ENCODE measurements around the gene COPRS.
"Not testable (repeated sequence)": the region's sequence is repeated elsewhere in the genome, so short reads cannot be mapped to it uniquely, and the experiment has no call there.

COPRS gene

DNA sequence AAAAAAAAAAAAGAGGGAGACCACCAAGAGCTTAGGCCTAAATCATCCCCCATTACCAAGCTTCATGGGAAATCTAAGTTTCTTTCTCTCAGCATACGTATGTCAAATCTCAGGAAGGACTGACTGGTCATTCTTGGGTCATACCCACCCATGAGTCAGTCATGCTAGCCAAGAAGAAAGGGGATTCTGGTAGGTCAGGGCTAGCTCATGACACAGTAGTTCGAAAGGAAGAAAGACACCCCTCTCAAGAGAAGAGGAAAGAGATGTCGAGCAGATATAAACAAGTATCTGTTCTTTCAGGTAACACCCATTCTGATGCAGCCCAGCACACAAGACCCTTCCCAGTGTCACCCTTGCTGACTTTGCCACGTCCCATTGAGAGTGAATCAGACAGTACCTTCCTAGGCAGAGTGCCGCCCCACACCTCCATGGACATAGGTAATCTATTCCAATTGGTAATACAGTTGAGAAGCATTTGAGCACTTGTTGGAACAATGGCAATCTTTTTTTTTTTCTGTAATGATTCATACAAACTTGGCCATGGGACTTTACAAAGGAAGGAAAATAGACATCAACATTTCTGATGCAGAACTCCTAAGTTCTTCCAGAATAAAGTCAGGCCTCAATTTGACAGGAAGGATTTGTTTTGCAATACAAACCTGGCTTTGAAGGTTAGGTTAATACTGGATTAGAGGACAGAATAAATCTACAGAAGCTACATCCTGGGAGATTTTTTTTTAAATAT lies 38.2 kb downstream of the COPRS start:
- H3K4me1 ChIP-seq (ENCODE audit: control insufficient read depth, low read length), result no peaks in the 10 kb centered on the region
- TF ChIP-seq, protein P1, sequence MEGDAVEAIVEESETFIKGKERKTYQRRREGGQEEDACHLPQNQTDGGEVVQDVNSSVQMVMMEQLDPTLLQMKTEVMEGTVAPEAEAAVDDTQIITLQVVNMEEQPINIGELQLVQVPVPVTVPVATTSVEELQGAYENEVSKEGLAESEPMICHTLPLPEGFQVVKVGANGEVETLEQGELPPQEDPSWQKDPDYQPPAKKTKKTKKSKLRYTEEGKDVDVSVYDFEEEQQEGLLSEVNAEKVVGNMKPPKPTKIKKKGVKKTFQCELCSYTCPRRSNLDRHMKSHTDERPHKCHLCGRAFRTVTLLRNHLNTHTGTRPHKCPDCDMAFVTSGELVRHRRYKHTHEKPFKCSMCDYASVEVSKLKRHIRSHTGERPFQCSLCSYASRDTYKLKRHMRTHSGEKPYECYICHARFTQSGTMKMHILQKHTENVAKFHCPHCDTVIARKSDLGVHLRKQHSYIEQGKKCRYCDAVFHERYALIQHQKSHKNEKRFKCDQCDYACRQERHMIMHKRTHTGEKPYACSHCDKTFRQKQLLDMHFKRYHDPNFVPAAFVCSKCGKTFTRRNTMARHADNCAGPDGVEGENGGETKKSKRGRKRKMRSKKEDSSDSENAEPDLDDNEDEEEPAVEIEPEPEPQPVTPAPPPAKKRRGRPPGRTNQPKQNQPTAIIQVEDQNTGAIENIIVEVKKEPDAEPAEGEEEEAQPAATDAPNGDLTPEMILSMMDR (IDR thresholded peaks at IDR 0.05; ENCODE audit: low read depth, low read length, poor library complexity, severe bottlenecking), result no peak
- no peak for TF ChIP-seq EZH2phosphoT487 (IDR thresholded peaks at IDR 0.05; ENCODE audit: borderline replicate concordance, low read length)
- H3K36me3 ChIP-seq (ENCODE audit: control insufficient read depth, low read length), result no peaks in the 10 kb centered on the region
- H3F3A ChIP-seq (ENCODE audit: control insufficient read depth, insufficient read depth), result no peaks in the 10 kb centered on the region
- no peak overlapping the region for H3K4me2 ChIP-seq (ENCODE audit: low read length)
- no peaks in the 10 kb centered on the region for H3K9me2 ChIP-seq (replicated peaks; ENCODE audit: control insufficient read depth, low read length)
- no peak overlapping the region for H3K27ac ChIP-seq (ENCODE audit: low read depth, low read length)
- H4K20me1 ChIP-seq (ENCODE audit: control insufficient read depth, insufficient read depth, low read depth, low read length), result no peaks in the 10 kb centered on the region
- H3K9me3 ChIP-seq (ENCODE audit: control insufficient read depth, insufficient read depth, low read length), result no peaks in the 10 kb centered on the region
- peaks cover 3% of the 10 kb centered on the region; the same call in 1 of the 2 replicates for H3K27me3 ChIP-seq (ENCODE audit: control insufficient read depth, low read length)
- H3K79me2 ChIP-seq (ENCODE audit: control insufficient read depth, low read length), result no peaks in the 10 kb centered on the region
- no peak overlapping the region for H3K4me3 ChIP-seq (ENCODE audit: low read length)

GRCh38 chr17:31819578-31819977 lies 39.5 kb downstream of the COPRS start:
- Histone ChIP-seq H3K9me2 (replicated peaks; ENCODE audit: control insufficient read depth, low read length) (no peaks in the 10 kb centered on the region), H3K9me3 (ENCODE audit: control insufficient read depth, insufficient read depth, low read length) (no peaks in the 10 kb centered on the region), H3K27me3 (ENCODE audit: control insufficient read depth, low read length) (peaks cover 3% of the 10 kb centered on the region; the same call in 1 of the 2 replicates), H3K4me2 (ENCODE audit: low read length) (no peak overlapping the region), H3K27ac (ENCODE audit: low read depth, low read length) (no peak overlapping the region), H3K4me1 (ENCODE audit: control insufficient read depth, low read length) (no peaks in the 10 kb centered on the region), H3K36me3 (ENCODE audit: control insufficient read depth, low read length) (no peaks in the 10 kb centered on the region), H3K4me3 (ENCODE audit: low read length) (no peak overlapping the region), H3F3A (ENCODE audit: control insufficient read depth, insufficient read depth) (no peaks in the 10 kb centered on the region), H3K79me2 (ENCODE audit: control insufficient read depth, low read length) (no peaks in the 10 kb centered on the region), H4K20me1 (ENCODE audit: control insufficient read depth, insufficient read depth, low read depth, low read length) (no peaks in the 10 kb centered on the region)
- TF ChIP-seq, protein P1 (IDR thresholded peaks at IDR 0.05; ENCODE audit: low read depth, low read length, poor library complexity, severe bottlenecking), result no peak
- no peak for TF ChIP-seq EZH2phosphoT487 (IDR thresholded peaks at IDR 0.05; ENCODE audit: borderline replicate concordance, low read length)

DNA sequence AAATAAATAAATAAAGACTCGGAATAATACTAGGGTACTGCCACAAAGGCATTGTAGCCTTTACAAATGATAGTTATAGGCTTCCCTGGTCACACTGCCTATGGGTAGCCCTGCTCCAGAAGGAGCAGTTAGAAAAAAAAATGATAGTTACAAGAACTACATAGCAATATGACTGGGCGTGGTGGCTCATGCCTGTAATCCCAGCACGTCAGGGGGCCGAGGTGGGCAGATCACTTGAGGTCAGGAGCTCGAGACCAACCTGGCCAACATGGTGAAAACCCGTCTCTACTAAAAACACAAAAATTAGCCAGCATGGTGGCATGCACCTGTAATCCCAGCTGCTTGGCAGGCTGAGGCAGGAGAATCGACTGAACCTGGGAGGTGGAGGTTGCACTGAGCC lies 40.2 kb downstream of the COPRS start:
- not testable (repeated sequence) for H3K4me1 ChIP-seq (ENCODE audit: control insufficient read depth, low read length); H3K27me3 ChIP-seq (ENCODE audit: control insufficient read depth, low read length); H4K20me1 ChIP-seq (ENCODE audit: control insufficient read depth, insufficient read depth, low read depth, low read length); H3F3A ChIP-seq (ENCODE audit: control insufficient read depth, insufficient read depth); H3K9me2 ChIP-seq (replicated peaks; ENCODE audit: control insufficient read depth, low read length); H3K36me3 ChIP-seq (ENCODE audit: control insufficient read depth, low read length); H3K9me3 ChIP-seq (ENCODE audit: control insufficient read depth, insufficient read depth, low read length); H3K4me3 ChIP-seq (ENCODE audit: low read length); H3K79me2 ChIP-seq (ENCODE audit: control insufficient read depth, low read length); H3K27ac ChIP-seq (ENCODE audit: low read depth, low read length); H3K4me2 ChIP-seq (ENCODE audit: low read length)

GRCh38 chr17:31815212-31815730 lies 43.8 kb downstream of the COPRS start:
- Histone ChIP-seq H3K36me3 (ENCODE audit: control insufficient read depth, low read length) (no peaks in the 10 kb centered on the region), H3K4me3 (ENCODE audit: low read length) (no peak overlapping the region), H3K9me3 (ENCODE audit: control insufficient read depth, insufficient read depth, low read length) (no peaks in the 10 kb centered on the region), H3K79me2 (ENCODE audit: control insufficient read depth, low read length) (no peaks in the 10 kb centered on the region), H3K9me2 (replicated peaks; ENCODE audit: control insufficient read depth, low read length) (no peaks in the 10 kb centered on the region), H3K4me2 (ENCODE audit: low read length) (no peak overlapping the region), H4K20me1 (ENCODE audit: control insufficient read depth, insufficient read depth, low read depth, low read length) (no peaks in the 10 kb centered on the region), H3K27me3 (ENCODE audit: control insufficient read depth, low read length) (no peaks in the 10 kb centered on the region), H3K4me1 (ENCODE audit: control insufficient read depth, low read length) (no peaks in the 10 kb centered on the region), H3F3A (ENCODE audit: control insufficient read depth, insufficient read depth) (no peaks in the 10 kb centered on the region), H3K27ac (ENCODE audit: low read depth, low read length) (no peak overlapping the region)
- TF ChIP-seq EZH2phosphoT487 (IDR thresholded peaks at IDR 0.05; ENCODE audit: borderline replicate concordance, low read length), result no peak
- TF ChIP-seq, protein P1 (IDR thresholded peaks at IDR 0.05; ENCODE audit: low read depth, low read length, poor library complexity, severe bottlenecking), result no peak
